ENCODE results near the gene CLIC6. TPM values are rescaled to one million over a fixed set of nuclear protein-coding genes. Genes with fewer than 3 reads are reported as not detected.

CLIC6 gene
- total and polyA plus RNA-seq, 2 of the 4 experiments (the other 2 are of a cell fraction), result not detected

DNA sequence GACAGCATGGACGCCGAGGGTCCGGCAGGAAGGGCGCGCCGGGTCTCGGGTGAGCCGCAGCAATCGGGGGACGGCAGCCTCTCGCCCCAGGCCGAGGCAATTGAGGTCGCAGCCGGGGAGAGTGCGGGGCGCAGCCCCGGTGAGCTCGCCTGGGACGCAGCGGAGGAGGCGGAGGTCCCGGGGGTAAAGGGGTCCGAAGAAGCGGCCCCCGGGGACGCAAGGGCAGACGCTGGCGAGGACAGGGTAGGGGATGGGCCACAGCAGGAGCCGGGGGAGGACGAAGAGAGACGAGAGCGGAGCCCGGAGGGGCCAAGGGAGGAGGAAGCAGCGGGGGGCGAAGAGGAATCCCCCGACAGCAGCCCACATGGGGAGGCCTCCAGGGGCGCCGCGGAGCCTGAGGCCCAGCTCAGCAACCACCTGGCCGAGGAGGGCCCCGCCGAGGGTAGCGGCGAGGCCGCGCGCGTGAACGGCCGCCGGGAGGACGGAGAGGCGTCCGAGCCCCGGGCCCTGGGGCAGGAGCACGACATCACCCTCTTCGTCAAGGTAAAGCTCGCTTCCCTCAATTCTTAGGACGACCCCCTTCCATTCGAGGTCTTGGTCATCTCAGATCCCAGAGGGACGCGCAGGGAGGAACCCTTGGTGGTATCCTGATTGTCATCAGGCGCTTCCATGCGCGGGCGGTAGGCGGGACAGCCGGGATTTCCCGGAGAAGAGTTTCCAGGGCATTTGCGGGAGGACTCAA is 1.6 kb downstream of the CLIC6 start:
- H2BK5ac ChIP-seq (ENCODE audit: low read depth, low read length, poor library complexity, severe bottlenecking), result no peak overlapping the region
- intact Hi-C loops (cut with micrococcal nuclease), result no loop called here
- peak overlapping the region; percentile 74 for H3K4me2 ChIP-seq (ENCODE audit: low read depth, low read length)
- no peak overlapping the region for H2BK15ac ChIP-seq (ENCODE audit: low read depth, low read length)
- TF ChIP-seq MXI1 (IDR thresholded peaks at IDR 0.05; ENCODE audit: borderline replicate concordance, low read depth, low read length), result no peak
- no peak for TF ChIP-seq MAFK (IDR thresholded peaks at IDR 0.05; ENCODE audit: low read depth, low read length)
- TF ChIP-seq RFX5 (IDR thresholded peaks at IDR 0.05; ENCODE audit: low read depth, low read length), result no peak
- no peak for TF ChIP-seq SMC3 (IDR thresholded peaks at IDR 0.05; ENCODE audit: low read depth, low read length)
- no peak for TF ChIP-seq CEBPB (IDR thresholded peaks at IDR 0.05; ENCODE audit: low read depth, low read length)
- TF ChIP-seq BHLHE40 (IDR thresholded peaks at IDR 0.05; ENCODE audit: low read depth, low read length), result no peak
- TF ChIP-seq NFE2L2 (IDR thresholded peaks at IDR 0.05; ENCODE audit: low read depth, low read length), result no peak
- TF ChIP-seq, protein P1, sequence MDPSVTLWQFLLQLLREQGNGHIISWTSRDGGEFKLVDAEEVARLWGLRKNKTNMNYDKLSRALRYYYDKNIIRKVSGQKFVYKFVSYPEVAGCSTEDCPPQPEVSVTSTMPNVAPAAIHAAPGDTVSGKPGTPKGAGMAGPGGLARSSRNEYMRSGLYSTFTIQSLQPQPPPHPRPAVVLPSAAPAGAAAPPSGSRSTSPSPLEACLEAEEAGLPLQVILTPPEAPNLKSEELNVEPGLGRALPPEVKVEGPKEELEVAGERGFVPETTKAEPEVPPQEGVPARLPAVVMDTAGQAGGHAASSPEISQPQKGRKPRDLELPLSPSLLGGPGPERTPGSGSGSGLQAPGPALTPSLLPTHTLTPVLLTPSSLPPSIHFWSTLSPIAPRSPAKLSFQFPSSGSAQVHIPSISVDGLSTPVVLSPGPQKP (IDR thresholded peaks at IDR 0.05; ENCODE audit: borderline replicate concordance, low read depth, low read length), result no peak
- TF ChIP-seq POLR2A (IDR thresholded peaks at IDR 0.05; ENCODE audit: low read depth, low read length), result no peak
- no peak for TF ChIP-seq USF2 (IDR thresholded peaks at IDR 0.05; ENCODE audit: low read depth, low read length)
- no peak for TF ChIP-seq CHD1 (IDR thresholded peaks at IDR 0.05; ENCODE audit: low read depth, low read length)
- no peak for TF ChIP-seq FOS (IDR thresholded peaks at IDR 0.05; ENCODE audit: low read depth, low read length)
- TF ChIP-seq, protein P2, sequence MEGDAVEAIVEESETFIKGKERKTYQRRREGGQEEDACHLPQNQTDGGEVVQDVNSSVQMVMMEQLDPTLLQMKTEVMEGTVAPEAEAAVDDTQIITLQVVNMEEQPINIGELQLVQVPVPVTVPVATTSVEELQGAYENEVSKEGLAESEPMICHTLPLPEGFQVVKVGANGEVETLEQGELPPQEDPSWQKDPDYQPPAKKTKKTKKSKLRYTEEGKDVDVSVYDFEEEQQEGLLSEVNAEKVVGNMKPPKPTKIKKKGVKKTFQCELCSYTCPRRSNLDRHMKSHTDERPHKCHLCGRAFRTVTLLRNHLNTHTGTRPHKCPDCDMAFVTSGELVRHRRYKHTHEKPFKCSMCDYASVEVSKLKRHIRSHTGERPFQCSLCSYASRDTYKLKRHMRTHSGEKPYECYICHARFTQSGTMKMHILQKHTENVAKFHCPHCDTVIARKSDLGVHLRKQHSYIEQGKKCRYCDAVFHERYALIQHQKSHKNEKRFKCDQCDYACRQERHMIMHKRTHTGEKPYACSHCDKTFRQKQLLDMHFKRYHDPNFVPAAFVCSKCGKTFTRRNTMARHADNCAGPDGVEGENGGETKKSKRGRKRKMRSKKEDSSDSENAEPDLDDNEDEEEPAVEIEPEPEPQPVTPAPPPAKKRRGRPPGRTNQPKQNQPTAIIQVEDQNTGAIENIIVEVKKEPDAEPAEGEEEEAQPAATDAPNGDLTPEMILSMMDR (conservative IDR thresholded peaks at IDR 0.05; ENCODE audit: low read depth, low read length), result no peak
- no peak for TF ChIP-seq RAD21 (IDR thresholded peaks at IDR 0.05; ENCODE audit: low read length)
- peak; percentile 33; the same call in 1 of the 2 replicates for ATAC-seq (ENCODE audit: low read depth)
- 1% methylated on average over 32 of the region's 70 CpGs; no CpG with 5 or more reads in 1 of the 2 experiments for WGBS, 2 experiments (ENCODE audit: extremely low coverage in 2 of 2, insufficient read length in 1 of 2)
- CTCF ChIA-PET, result interaction anchor here (0.6 to 0.9 kb wide), 2 partner anchors 92 to 370 kb away, joined by 3 to 4 read pairs; no protein-coding TSS in a partner anchor
- peaks cover 8% of the 10 kb centered on the region; the same call in 1 of the 2 replicates for H3K4me1 ChIP-seq (ENCODE audit: control insufficient read depth, insufficient read depth, low read length)
- peak overlapping the region; percentile 17; the same call in 1 of the 2 replicates for H3K4me3 ChIP-seq (ENCODE audit: insufficient read depth, low read depth, low read length)
- H2AK9ac ChIP-seq (replicated peaks; ENCODE audit: low read depth, low read length, poor library complexity), result no peak overlapping the region
- no peak overlapping the region for H2BK20ac ChIP-seq (ENCODE audit: low read depth, low read length)
- DNase-seq, result no peak
- H3K36me3 ChIP-seq (ENCODE audit: control insufficient read depth, insufficient read depth, low read length), result no peaks in the 10 kb centered on the region
- H3K27me3 ChIP-seq (ENCODE audit: control insufficient read depth, insufficient read depth, low read length), result peaks cover 85% of the 10 kb centered on the region
- POLR2A ChIA-PET (ENCODE audit: unreplicated experiment), result no interaction called here
- H3K79me1 ChIP-seq (ENCODE audit: low read depth in 1 of 2, low read length in 2 of 2), result no peaks in the 10 kb centered on the region
- peaks cover 9% of the 10 kb centered on the region; the same call in 1 of the 2 replicates for H3K9me3 ChIP-seq (ENCODE audit: control insufficient read depth, insufficient read depth, low read length)
- dilution Hi-C loops (cut with HindIII; ENCODE audit: low sequenced_read_pairs, unreplicated experiment), result no loop called here
- H4K20me1 ChIP-seq (ENCODE audit: insufficient read depth, low read length), result no peaks in the 10 kb centered on the region
- no peak overlapping the region for H3K4ac ChIP-seq (ENCODE audit: low read depth, low read length)
- no peak overlapping the region for H4K91ac ChIP-seq (ENCODE audit: insufficient read depth, low read depth, low read length)
- H3K14ac ChIP-seq (replicated peaks; ENCODE audit: low read depth, low read length), result no peak overlapping the region
- no TSS peak for BruUV-seq (replicated peaks)
- H2BK120ac ChIP-seq (ENCODE audit: low read depth, low read length), result no peak overlapping the region
- H4K8ac ChIP-seq (ENCODE audit: low read depth in 2 of 2, low read length in 2 of 2), result no peak overlapping the region
- no peaks in the 10 kb centered on the region for H3K9me1 ChIP-seq (ENCODE audit: insufficient read depth, low read length)
- no peak overlapping the region for H2AK5ac ChIP-seq (ENCODE audit: low read depth, low read length)
- H3K56ac ChIP-seq (ENCODE audit: extremely low read depth, insufficient read depth, low read length), result no peak overlapping the region
- H3K18ac ChIP-seq (ENCODE audit: low read depth, low read length), result no peak overlapping the region
- H3K9ac ChIP-seq (ENCODE audit: low read depth, low read length), result no peak overlapping the region
- no peak overlapping the region for H3K27ac ChIP-seq (ENCODE audit: insufficient read depth, low read length)
- H2AFZ ChIP-seq (replicated peaks; ENCODE audit: low read length, poor library complexity), result peak overlapping the region; percentile 82
- H3K23ac ChIP-seq (ENCODE audit: low read depth, low read length), result no peak overlapping the region; the same call in 1 of the 2 replicates
- in situ Hi-C loops (cut with MboI; ENCODE audit: low sequenced_read_pairs), result no loop called here
- no peak overlapping the region for H4K5ac ChIP-seq (ENCODE audit: low read depth, low read length)

Data from IMR-90 (cell line).